Motor neuron (in vitro differentiated cells): ENCODE results near the gene EXTL1. TPM values are rescaled to one million over a fixed set of nuclear protein-coding genes. Genes with fewer than 3 reads are reported as not detected.

Source experiments
- ATAC-seq, 8 experiments: fragments of 200-7000 bp; cut with Tn5 transposase; replicated peaks in 6 of 8; 2 replicates each; pipeline ENCODE4 v1.8.0; 2021; ENCODE audit warnings: mild to moderate bottlenecking in 8 of 8, moderate library complexity in 8 of 8
- H3K27ac ChIP-seq, 2 donors: fragments of 250-450 bp; sonication (Bioruptor Pico); 2 replicates each; pipeline ENCODE4 v1.9.0; 2021; ENCODE audit warnings: antibody characterized with exemption in 2 of 2, mild to moderate bottlenecking in 2 of 2, moderate library complexity in 1 of 2
- H3K4me1 ChIP-seq, 2 donors: fragments of 250-450 bp; sonication (Bioruptor Pico); replicated peaks in 1 of 2; 2 replicates each; pipeline ENCODE4 v1.6.1; 2021; ENCODE audit warnings: antibody characterized with exemption in 2 of 2, mild to moderate bottlenecking in 2 of 2, moderate library complexity in 1 of 2
- H3K4me3 ChIP-seq, 5 donors: fragments of 250-450 bp; sonication (Bioruptor Pico); 2 replicates each; pipeline ENCODE4 v1.9.0; 2021; ENCODE audit warnings: antibody characterized with exemption in 5 of 5, mild to moderate bottlenecking in 5 of 5, moderate library complexity in 4 of 5
- WGBS, 10 experiments: fragments of 450-650 bp; shearing (Covaris generic); methylation state at CpG; one replicate each; pipeline ENCODE4 v1.0.0; 2022; 5-methylcytosine and 5-hydroxymethylcytosine counted together
- in situ Hi-C, 9 experiments: fragments of 400-800 bp; cut with MboI; loops; one replicate each; pipeline ENCODE4 v1.15.0; 2021; ENCODE audit warnings: low sequenced_read_pairs in 9 of 9, low pct_unique_long_range_greater_than_20kb in 2 of 9; ENCODE audit not compliant: unreplicated experiment in 9 of 9
- total RNA-seq, 8 experiments: library from RNA; unstranded; fragments of 300-600 nt; gene quantifications; 2 replicates each; pipeline versions ENCODE4 v1.2.3 to v1.2.4, GENCODE V29; 2022

The EXTL1 gene
- total RNA-seq, 8 experiments from 2014 or later = 0.36 to 24.9 (median 1.6) TPM

- WGBS, 10 experiments = 0 to 100% (median 86%) methylated on average over 1 to 4 of the region's 4 CpGs; no CpG with 5 or more reads in 6 of the 10 experiments
- in situ Hi-C loops = loop anchor here in 2 of 9 experiments (10.0 kb wide), 1 partner anchor 108 kb away; no protein-coding TSS in a partner anchor
- Histone ChIP-seq H3K27ac (no peak overlapping the region), H3K4me1 (peaks cover 7 to 12% of the 10 kb centered on the region in 2 donors), H3K4me3 (no peak overlapping the region)
- peak in 1 of 8 experiments; percentile 25 for ATAC-seq
Measured at GRCh38 chr1:26003262-26003661, 18.3 kb upstream of the EXTL1 start.

GRCh38 chr1:26003756-26004155 lies 17.8 kb upstream of the EXTL1 start:
- H3K4me1 ChIP-seq = peaks cover 2 to 8% of the 10 kb centered on the region in 2 donors
- no peak for ATAC-seq
- in situ Hi-C loops = loop anchor here in 2 of 9 experiments (10.0 kb wide), 1 partner anchor 109 kb away; no protein-coding TSS in a partner anchor

DNA sequence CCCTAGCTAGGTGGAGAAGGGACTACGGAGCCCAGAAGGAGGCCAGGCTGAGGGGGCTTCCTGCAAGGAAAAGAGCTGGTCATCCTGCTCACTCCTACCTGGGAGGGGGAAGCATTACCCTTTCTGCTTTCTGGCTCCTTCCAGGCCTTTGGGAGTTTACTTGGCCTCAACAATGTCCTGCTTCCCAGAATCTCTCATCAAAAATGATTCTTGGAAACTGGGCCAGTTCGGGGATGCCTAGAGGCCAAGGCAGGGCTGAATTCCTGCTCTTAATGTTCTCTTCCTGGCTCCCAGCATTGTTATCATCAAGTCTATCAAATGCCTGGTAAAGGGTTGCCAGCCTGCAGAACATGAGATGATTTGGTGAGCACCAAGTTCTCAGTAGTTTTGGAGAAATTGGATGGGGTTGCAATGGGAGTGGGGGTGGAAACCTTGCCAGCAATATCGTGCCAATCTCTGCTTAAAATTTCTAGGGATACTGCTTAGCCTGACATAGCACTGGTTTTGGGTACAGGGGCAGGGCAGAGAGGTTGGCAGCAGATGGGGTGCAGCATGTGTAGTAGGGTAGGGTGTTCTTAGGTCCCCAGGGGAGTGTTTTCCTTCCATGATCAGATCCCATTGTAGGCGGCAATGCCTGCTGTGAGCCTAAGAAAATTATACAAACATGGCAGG lies 16.0 kb upstream of the EXTL1 start:
- in situ Hi-C loops = loop anchor here in 2 of 9 experiments (10.0 kb wide), 1 partner anchor 111 kb away; no protein-coding TSS in a partner anchor
- H3K4me1 ChIP-seq = no peaks in the 10 kb centered on the region
- 0 to 90% (median 70%) methylated on average over 1 to 4 of the region's 4 CpGs; no CpG with 5 or more reads in 3 of the 10 experiments for WGBS, 10 experiments
- H3K4me3 ChIP-seq = no peak overlapping the region
- H3K27ac ChIP-seq = no peak overlapping the region
- peak in 4 of 8 experiments; percentile 8 to 81 (median 54) for ATAC-seq

More at GRCh38 chr1:26003756-26004155, 17.8 kb upstream of the EXTL1 start:
- H3K27ac ChIP-seq = no peak overlapping the region
- H3K4me3 ChIP-seq = no peak overlapping the region
- WGBS, 10 experiments = 73 to 100% (median 83%) methylated on average over 1 to 2 of the region's 2 CpGs; no CpG with 5 or more reads in 1 of the 10 experiments

DNA sequence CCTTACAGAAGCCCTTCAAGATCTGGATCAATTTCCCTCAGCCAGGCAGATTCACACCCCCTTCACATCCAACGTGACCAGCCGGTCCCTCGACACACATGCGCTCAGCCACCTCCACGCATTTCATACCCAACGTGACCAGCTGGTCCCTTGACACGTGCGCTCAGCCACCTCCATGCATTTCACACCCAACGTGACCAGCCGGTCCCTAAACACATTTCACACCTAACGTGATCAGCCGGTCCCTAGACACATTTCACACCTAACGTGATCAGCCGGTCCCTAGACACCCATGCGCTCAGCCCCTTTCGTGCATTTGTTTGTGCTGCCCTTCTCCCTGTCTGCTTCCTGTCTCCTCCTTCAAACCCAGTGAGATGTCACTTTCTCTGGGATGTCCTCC lies 14.9 kb upstream of the EXTL1 start:
- ATAC-seq = no peak
- Histone ChIP-seq H3K4me1 (peaks cover 0 to 5% of the 10 kb centered on the region in 2 donors), H3K27ac (no peak overlapping the region), H3K4me3 (no peak overlapping the region)
- in situ Hi-C loops = loop anchor here in 2 of 9 experiments (10.0 kb wide), 1 partner anchor 112 kb away; no protein-coding TSS in a partner anchor
- 72 to 94% (median 87%) methylated on average over 4 to 16 of the region's 16 CpGs for WGBS, 10 experiments

DNA sequence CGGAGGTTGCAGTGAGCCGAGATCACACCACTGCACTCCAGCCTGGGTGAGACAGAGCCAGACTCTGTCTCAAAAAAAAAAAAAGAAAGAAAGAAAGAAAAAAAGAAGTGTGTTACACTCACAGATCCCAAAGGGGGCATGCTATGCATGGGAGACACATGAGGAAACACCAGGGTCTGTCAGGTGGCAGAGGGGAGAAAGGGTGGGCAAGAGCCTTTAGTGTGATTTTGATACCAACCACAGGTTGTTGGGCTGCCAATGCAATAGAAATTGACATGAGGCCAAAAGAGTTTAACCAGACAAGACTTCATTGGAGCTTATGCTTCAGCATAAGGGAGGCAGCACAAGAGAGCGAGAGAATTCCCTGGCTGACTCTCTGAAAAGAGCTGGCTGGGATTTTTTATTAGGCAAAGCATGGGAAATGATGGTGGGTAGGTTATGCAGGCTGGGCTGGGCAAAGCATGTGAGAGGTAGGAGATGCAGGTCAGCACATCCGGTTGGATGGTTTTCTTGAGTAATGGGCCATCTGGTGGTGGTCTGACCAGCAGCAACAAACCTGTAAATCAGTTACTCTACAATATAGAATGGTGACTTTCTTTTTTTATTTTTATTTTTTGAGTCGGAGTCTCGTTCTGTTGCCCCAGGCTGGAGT lies 11.7 kb upstream of the EXTL1 start:
- Histone ChIP-seq H3K27ac (no peak overlapping the region), H3K4me3 (no peak overlapping the region), H3K4me1 (peaks cover 0 to 5% of the 10 kb centered on the region in 2 donors)
- 50 to 94% (median 80%) methylated on average over 1 to 5 of the region's 6 CpGs; no CpG with 5 or more reads in 1 of the 10 experiments for WGBS, 10 experiments
- peak in 5 of 8 experiments; percentile 30 to 68 (median 41) for ATAC-seq
- in situ Hi-C loops = loop anchor here in 2 of 9 experiments (10.0 kb wide), 1 partner anchor 115 kb away; no protein-coding TSS in a partner anchor

- H3K27ac ChIP-seq = no peak overlapping the region
- in situ Hi-C loops = no loop called here
- ATAC-seq = peak; percentile 11 to 96 (median 41)
Measured at GRCh38 chr1:26010825-26011224, 10.8 kb upstream of the EXTL1 start.

GRCh38 chr1:26012864-26013263 lies 8.7 kb upstream of the EXTL1 start:
- 17 to 58% (median 31%) methylated on average over 1 to 2 of the region's 3 CpGs; no CpG with 5 or more reads in 4 of the 10 experiments for WGBS, 10 experiments
- no peak overlapping the region for H3K27ac ChIP-seq

More at GRCh38 chr1:26010825-26011224, 10.8 kb upstream of the EXTL1 start:
- WGBS, 10 experiments = 17 to 100% (median 33%) methylated on average over 1 to 3 of the region's 3 CpGs; no CpG with 5 or more reads in 6 of the 10 experiments
- H3K4me1 ChIP-seq = peaks cover 0 to 5% of the 10 kb centered on the region in 2 donors
- no peak overlapping the region for H3K4me3 ChIP-seq

GRCh38 chr1:26014179-26014578 lies 7.4 kb upstream of the EXTL1 start:
- Histone ChIP-seq H3K4me3 (no peak overlapping the region), H3K4me1 (peaks cover 7 to 10% of the 10 kb centered on the region in 2 donors), H3K27ac (no peak overlapping the region)
- WGBS, 10 experiments = 73 to 100% (median 100%) methylated on average over 1 to 2 of the region's 2 CpGs; no CpG with 5 or more reads in 4 of the 10 experiments
- in situ Hi-C loops = no loop called here
- no peak for ATAC-seq

More at GRCh38 chr1:26012864-26013263, 8.7 kb upstream of the EXTL1 start:
- peak in 1 of 8 experiments; percentile 16 for ATAC-seq
- no peak overlapping the region for H3K4me3 ChIP-seq
- H3K4me1 ChIP-seq = peaks cover 5 to 10% of the 10 kb centered on the region in 2 donors
- in situ Hi-C loops = no loop called here

GRCh38 chr1:26015358-26015757 lies 6.2 kb upstream of the EXTL1 start:
- 80 to 100% (median 93%) methylated on average over 1 to 2 of the region's 2 CpGs; no CpG with 5 or more reads in 3 of the 10 experiments for WGBS, 10 experiments
- in situ Hi-C loops = no loop called here
- no peak overlapping the region for H3K27ac ChIP-seq
- H3K4me1 ChIP-seq = peaks cover 7 to 10% of the 10 kb centered on the region in 2 donors
- peak in 1 of 8 experiments; percentile 15 for ATAC-seq
- no peak overlapping the region for H3K4me3 ChIP-seq

DNA sequence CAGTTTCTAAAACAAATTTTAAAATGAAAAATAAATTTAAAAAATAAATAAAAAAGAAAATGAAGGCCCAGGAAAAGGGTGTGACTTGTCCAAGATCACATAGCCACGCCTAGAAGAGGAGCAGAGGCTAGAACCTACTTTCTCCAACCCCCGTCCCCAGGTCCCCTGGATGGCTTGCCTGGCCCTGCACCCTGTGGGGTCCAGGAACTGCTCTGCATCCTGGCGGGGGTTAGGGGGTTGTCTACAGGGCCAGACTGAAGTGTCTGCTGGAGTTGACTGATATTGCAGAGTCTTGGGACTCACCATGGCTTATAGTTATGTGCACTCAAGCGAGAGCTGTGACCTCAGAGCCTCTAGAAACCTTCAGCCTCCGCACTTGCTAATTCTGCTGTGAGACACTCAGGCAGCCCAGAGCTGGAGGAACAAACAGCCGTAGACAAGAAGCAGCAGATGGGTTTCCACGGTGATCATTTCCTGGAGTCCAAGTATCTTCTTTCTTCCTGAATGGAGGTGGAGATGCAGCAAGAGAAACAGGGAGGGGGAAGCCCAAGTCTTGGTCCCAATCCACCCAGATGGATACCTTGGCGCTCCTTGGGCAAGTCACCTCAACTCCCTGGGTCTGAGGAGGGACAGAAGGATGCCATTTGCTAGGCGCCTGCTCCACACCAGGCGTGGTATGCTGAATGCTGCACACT lies 5.2 kb upstream of the EXTL1 start:
- 60 to 93% (median 71%) methylated on average over 1 to 9 of the region's 10 CpGs; no CpG with 5 or more reads in 1 of the 10 experiments for WGBS, 10 experiments
- H3K27ac ChIP-seq = no peak overlapping the region
- peak in 5 of 8 experiments; percentile 51 to 70 (median 64) for ATAC-seq
- peaks cover 2 to 10% of the 10 kb centered on the region in 2 donors for H3K4me1 ChIP-seq
- H3K4me3 ChIP-seq = no peak overlapping the region
- in situ Hi-C loops = no loop called here

DNA sequence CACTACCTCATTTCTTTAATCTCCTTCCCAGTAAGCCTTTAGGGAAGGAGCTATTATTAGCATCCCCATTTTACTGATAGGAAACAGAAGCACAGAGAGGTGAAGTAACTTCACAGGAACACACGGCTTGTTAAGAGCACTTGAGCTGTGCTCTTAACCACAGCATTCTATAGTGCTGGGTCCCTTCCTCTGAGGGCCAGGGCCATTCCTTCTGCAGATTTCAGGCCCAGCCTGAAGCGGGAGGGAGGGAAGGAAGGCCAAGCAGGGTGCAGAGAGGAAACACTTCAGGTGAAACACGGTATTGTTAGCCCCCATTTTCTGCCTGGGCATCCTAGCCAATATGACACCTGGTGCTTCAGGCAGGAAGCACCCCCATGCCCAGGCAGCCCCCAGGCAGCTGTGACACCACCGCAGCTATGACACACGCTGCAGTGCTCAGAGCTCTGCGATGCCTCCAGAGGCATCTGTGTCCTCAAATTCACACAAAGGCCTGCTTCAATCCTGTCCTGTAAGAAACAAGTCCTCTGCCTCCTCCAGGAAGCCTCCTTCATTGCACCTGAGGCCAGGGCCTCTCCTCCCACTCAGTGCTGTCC lies 4.5 kb upstream of the EXTL1 start:
- peak in 1 of 8 experiments; percentile 6 for ATAC-seq
- in situ Hi-C loops = no loop called here
- WGBS, 10 experiments = 77 to 100% (median 93%) methylated on average over 1 to 5 of the region's 6 CpGs; no CpG with 5 or more reads in 4 of the 10 experiments
- Histone ChIP-seq H3K4me1 (peaks cover 2 to 15% of the 10 kb centered on the region in 2 donors), H3K27ac (no peak overlapping the region), H3K4me3 (no peak overlapping the region)

GRCh38 chr1:26017606-26018005 lies 4.0 kb upstream of the EXTL1 start:
- H3K27ac ChIP-seq = no peak overlapping the region
- 0 to 92% (median 47%) methylated on average over 1 to 6 of the region's 6 CpGs; no CpG with 5 or more reads in 1 of the 10 experiments for WGBS, 10 experiments
- in situ Hi-C loops = no loop called here
- H3K4me3 ChIP-seq = no peak overlapping the region
- ATAC-seq = peak in 2 of 8 experiments; percentile 72 to 82
- peaks cover 2 to 16% of the 10 kb centered on the region in 2 donors for H3K4me1 ChIP-seq
